ENCODE results near the gene BHLHA15. TPM values are rescaled to one million over a fixed set of nuclear protein-coding genes. Genes with fewer than 3 reads are reported as not detected.

Gene BHLHA15
- polyA plus RNA-seq, 1 of the 3 experiments (the other 2 are of a cell fraction), result 0.10 TPM

GRCh38 chr7:98216941-98217622 lies 5.8 kb downstream of the BHLHA15 start:
- WGBS (ENCODE audit: low lambda C conversion rate), result 91% methylated on average over 15 of the region's 24 CpGs
- ChIA-PET CTCF (interaction anchor here (1.5 kb wide), 1 partner anchor 25 kb away, joined by 4 read pairs; no protein-coding TSS in a partner anchor), POLR2A (no interaction called here)
- no peaks in the 10 kb centered on the region for H3K27me3 ChIP-seq (ENCODE audit: insufficient read depth)
- no peaks in the 10 kb centered on the region for H3K9me2 ChIP-seq
- no peak overlapping the region for H3K9ac ChIP-seq
- DNase-seq, result no peak
- H3K9me3 ChIP-seq, result no peaks in the 10 kb centered on the region
- H3F3A ChIP-seq (replicated peaks; ENCODE audit: insufficient read depth), result no peaks in the 10 kb centered on the region
- H3K27ac ChIP-seq (ENCODE audit: low read depth in 2 of 2, low read length in 1 of 2), result no peak overlapping the region
- H3K36me3 ChIP-seq (replicated peaks in 1 of 2; ENCODE audit: control insufficient read depth in 1 of 2, insufficient read depth in 2 of 2, low read length in 1 of 2), result peaks cover 8 to 10% of the 10 kb centered on the region in 2 experiments
- H2AFZ ChIP-seq (ENCODE audit: low read depth), result no peak overlapping the region
- H3K79me2 ChIP-seq (ENCODE audit: insufficient read depth), result no peaks in the 10 kb centered on the region
- no peak overlapping the region for H3K4me3 ChIP-seq (ENCODE audit: low read depth in 2 of 2, low read length in 1 of 2)
- no peak overlapping the region for H3K4me2 ChIP-seq
- no peaks in the 10 kb centered on the region; a peak in 1 of 4 replicates for H3K4me1 ChIP-seq (ENCODE audit: control insufficient read depth in 1 of 2, insufficient read depth in 2 of 2, low read depth in 1 of 2, low read length in 1 of 2)
- TF ChIP-seq EP300 (IDR thresholded peaks at IDR 0.05; ENCODE audit: borderline replicate concordance in 1 of 2, low read depth in 1 of 2, low read length in 1 of 2) (no peak), RFX5 (IDR thresholded peaks at IDR 0.05; ENCODE audit: low read length) (no peak), GATA2 (CRISPR knock-in tag; IDR thresholded peaks at IDR 0.05) (no peak), USF1 (IDR thresholded peaks at IDR 0.05; ENCODE audit: borderline replicate concordance, low read depth) (no peak), TAF1 (IDR thresholded peaks at IDR 0.05; ENCODE audit: borderline replicate concordance, low read depth, low read length) (no peak), PBX3 (IDR thresholded peaks at IDR 0.05) (no peak), USF2 (IDR thresholded peaks at IDR 0.05; ENCODE audit: borderline replicate concordance, low read depth, low read length) (no peak), TEAD4 (IDR thresholded peaks at IDR 0.05; ENCODE audit: borderline replicate concordance, insufficient read depth) (no peak), RAD21 (IDR thresholded peaks at IDR 0.05; ENCODE audit: low read length) (no peak), FOSL2 (IDR thresholded peaks at IDR 0.05; ENCODE audit: borderline replicate concordance, low read depth) (no peak), RXRA (IDR thresholded peaks at IDR 0.05; ENCODE audit: borderline replicate concordance, low read depth) (no peak), POLR2AphosphoS5 (IDR thresholded peaks at IDR 0.05; ENCODE audit: low read depth, low read length) (no peak), ZBTB33 (IDR thresholded peaks at IDR 0.05; ENCODE audit: borderline replicate concordance, low read depth) (no peak), IRF3 (IDR thresholded peaks at IDR 0.05; ENCODE audit: low read depth, low read length) (no peak), REST (IDR thresholded peaks at IDR 0.05; ENCODE audit: low read depth, low read length) (no peak), NFIC (IDR thresholded peaks at IDR 0.05; ENCODE audit: borderline replicate concordance) (no peak), NRF1 (IDR thresholded peaks at IDR 0.05; ENCODE audit: low read depth, low read length) (no peak)
- no peaks in the 10 kb centered on the region for H4K20me1 ChIP-seq (ENCODE audit: insufficient read depth)

Data from SK-N-SH (cell line).